ENCODE data around the gene WDR54.

Gene WDR54

DNA sequence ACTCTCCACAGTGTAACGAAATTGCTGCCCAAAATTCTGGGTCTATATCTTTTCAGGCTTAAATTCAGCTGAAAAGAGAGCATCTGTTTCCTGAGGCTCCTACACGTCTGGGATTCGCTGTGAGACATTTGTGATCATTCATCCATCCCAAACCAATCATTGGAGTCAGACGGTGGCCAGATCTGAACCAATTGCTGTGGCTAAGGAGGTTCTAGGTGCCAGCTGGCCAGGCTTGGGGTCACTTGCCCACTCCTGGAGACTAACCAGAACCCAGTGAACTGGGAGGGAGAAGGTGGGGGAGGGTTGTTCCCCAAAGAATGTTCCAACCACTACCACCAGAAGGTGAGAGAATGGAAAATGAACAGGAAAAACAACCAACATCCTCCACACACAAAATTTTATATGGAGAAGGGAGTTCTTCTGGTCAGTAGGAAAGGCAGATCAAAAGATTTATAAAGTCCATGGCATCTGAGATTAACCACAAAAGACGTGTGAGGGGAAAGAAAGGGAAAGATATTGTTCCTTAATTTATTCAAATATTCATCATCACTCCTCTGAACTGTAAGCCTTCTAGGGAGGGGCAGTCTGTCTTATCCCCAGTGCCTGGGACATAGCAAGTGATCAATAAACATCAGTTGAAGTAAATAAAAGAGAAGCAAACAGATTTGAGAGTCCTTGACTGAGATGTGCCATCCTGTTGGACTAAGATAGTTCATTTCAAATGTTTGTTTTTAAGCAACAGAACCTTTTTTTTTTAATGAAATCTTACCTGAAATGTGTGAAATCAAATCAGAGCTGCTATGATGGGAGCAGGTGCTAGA, 23.2 kb downstream of the WDR54 start:
- Histone ChIP-seq H3K27me3 (ENCODE audit: insufficient read depth, low read length, poor library complexity) (peaks cover 4% of the 10 kb centered on the region), H3K36me3 (ENCODE audit: insufficient read depth, low read length) (no peaks in the 10 kb centered on the region), H4K20me1 (ENCODE audit: insufficient read depth, low read length) (no peaks in the 10 kb centered on the region), H2AFZ (ENCODE audit: low read depth, low read length) (no peak overlapping the region), H3K9me3 (ENCODE audit: insufficient read depth, low read length, severe bottlenecking) (no peaks in the 10 kb centered on the region), H3K79me2 (ENCODE audit: insufficient read depth, low read length) (0 out of 2 replicates have a peak, but pooled peaks cover 4% of the 10 kb centered on the region), H3K4me3 (ENCODE audit: low read depth in 1 of 2, low read length in 2 of 2) (no peak overlapping the region), H3K27ac (ENCODE audit: low read length) (no peak overlapping the region), H3K4me2 (ENCODE audit: insufficient read depth, low read length) (no peak overlapping the region), H3K4me1 (ENCODE audit: insufficient read depth, low read length) (peaks cover 13% of the 10 kb centered on the region), H3K9ac (ENCODE audit: low read depth, low read length) (no peak overlapping the region)
- no peak for TF ChIP-seq EZH2 (IDR thresholded peaks at IDR 0.05; ENCODE audit: borderline replicate concordance, low read depth, low read length, severe bottlenecking)
- TF ChIP-seq, protein P1, sequence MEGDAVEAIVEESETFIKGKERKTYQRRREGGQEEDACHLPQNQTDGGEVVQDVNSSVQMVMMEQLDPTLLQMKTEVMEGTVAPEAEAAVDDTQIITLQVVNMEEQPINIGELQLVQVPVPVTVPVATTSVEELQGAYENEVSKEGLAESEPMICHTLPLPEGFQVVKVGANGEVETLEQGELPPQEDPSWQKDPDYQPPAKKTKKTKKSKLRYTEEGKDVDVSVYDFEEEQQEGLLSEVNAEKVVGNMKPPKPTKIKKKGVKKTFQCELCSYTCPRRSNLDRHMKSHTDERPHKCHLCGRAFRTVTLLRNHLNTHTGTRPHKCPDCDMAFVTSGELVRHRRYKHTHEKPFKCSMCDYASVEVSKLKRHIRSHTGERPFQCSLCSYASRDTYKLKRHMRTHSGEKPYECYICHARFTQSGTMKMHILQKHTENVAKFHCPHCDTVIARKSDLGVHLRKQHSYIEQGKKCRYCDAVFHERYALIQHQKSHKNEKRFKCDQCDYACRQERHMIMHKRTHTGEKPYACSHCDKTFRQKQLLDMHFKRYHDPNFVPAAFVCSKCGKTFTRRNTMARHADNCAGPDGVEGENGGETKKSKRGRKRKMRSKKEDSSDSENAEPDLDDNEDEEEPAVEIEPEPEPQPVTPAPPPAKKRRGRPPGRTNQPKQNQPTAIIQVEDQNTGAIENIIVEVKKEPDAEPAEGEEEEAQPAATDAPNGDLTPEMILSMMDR (IDR thresholded peaks at IDR 0.05; ENCODE audit: borderline replicate concordance, extremely low read depth, low read length, poor library complexity, severe bottlenecking): no peak
- DNase-seq (no peak), ATAC-seq (ENCODE audit: insufficient read depth, low read depth) (no peak)

DNA sequence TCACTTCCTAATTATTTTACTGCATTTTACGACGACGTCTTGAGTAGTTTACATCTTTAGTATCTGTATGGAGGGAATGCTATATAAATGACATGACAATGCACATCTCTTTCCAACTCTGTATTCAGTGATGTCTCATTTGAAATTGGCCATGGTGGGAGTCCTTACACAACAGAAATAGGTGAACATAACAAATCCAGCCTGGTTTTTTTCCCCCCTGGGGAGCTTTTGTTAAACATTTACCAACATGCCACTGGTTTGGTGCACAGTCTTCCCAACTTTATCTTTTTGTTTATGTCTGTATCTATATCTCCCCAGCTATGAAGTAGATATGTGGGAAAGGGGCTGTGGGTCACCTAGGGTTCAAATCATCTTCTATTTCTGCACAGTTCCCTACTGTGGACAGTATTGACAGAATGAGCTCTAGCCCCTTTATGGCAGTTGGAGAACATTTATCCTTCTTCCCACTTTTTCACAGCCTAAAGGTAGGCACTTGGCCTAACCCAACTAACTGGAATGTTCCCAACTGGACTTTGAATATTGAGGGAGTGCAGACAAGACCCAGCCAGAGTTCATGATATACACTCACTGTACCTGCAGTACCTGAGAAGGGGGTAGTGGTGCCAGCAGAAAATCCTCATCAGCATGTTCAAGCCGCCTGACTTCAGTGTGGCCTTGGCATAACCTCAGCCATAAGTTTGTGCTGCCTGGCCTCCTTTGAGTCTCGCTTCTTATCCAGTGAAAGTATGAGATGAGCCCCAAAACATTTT, 25.9 kb downstream of the WDR54 start:
- Histone ChIP-seq H3K4me2 (ENCODE audit: insufficient read depth, low read length) (no peak overlapping the region), H3K27ac (ENCODE audit: low read length) (no peak overlapping the region), H3K27me3 (ENCODE audit: insufficient read depth, low read length, poor library complexity) (peaks cover 4% of the 10 kb centered on the region), H3K9ac (ENCODE audit: low read depth, low read length) (no peak overlapping the region), H3K4me1 (ENCODE audit: insufficient read depth, low read length) (peaks cover 7% of the 10 kb centered on the region), H3K9me3 (ENCODE audit: insufficient read depth, low read length, severe bottlenecking) (no peaks in the 10 kb centered on the region), H3K36me3 (ENCODE audit: insufficient read depth, low read length) (no peaks in the 10 kb centered on the region), H2AFZ (ENCODE audit: low read depth, low read length) (no peak overlapping the region), H3K79me2 (ENCODE audit: insufficient read depth, low read length) (no peaks in the 10 kb centered on the region), H3K4me3 (ENCODE audit: low read depth in 1 of 2, low read length in 2 of 2) (no peak overlapping the region), H4K20me1 (ENCODE audit: insufficient read depth, low read length) (no peaks in the 10 kb centered on the region)
- TF ChIP-seq, protein P1 (IDR thresholded peaks at IDR 0.05; ENCODE audit: borderline replicate concordance, extremely low read depth, low read length, poor library complexity, severe bottlenecking): no peak
- no peak for TF ChIP-seq EZH2 (IDR thresholded peaks at IDR 0.05; ENCODE audit: borderline replicate concordance, low read depth, low read length, severe bottlenecking)
- DNase-seq (no peak), ATAC-seq (ENCODE audit: insufficient read depth, low read depth) (no peak)

DNA sequence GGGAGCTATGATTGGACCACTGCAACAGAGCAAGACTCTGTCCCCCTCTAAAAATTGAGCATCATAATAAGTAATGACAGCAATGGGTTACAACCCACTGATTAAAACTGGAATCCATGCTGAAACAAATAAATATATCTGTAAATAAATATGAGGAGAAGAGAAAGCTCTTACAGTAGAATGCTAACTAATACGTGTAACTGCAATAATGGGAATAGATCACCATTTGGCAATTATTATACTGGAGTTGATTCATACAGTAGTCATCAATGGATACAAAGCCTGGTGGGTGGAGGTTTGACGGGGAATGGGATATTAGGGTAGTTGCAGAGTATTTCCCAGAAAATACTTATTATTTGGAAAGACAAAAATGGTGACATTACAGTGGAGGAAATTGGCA, 27.2 kb downstream of the WDR54 start:
- Histone ChIP-seq H3K79me2 (ENCODE audit: insufficient read depth, low read length) (no peaks in the 10 kb centered on the region), H3K27ac (ENCODE audit: low read length) (no peak overlapping the region), H3K9me3 (ENCODE audit: insufficient read depth, low read length, severe bottlenecking) (no peaks in the 10 kb centered on the region), H3K4me2 (ENCODE audit: insufficient read depth, low read length) (no peak overlapping the region), H2AFZ (ENCODE audit: low read depth, low read length) (no peak overlapping the region), H3K9ac (ENCODE audit: low read depth, low read length) (no peak overlapping the region), H3K36me3 (ENCODE audit: insufficient read depth, low read length) (no peaks in the 10 kb centered on the region), H3K4me3 (ENCODE audit: low read depth in 1 of 2, low read length in 2 of 2) (no peak overlapping the region), H4K20me1 (ENCODE audit: insufficient read depth, low read length) (no peaks in the 10 kb centered on the region), H3K4me1 (ENCODE audit: insufficient read depth, low read length) (peaks cover 18% of the 10 kb centered on the region), H3K27me3 (ENCODE audit: insufficient read depth, low read length, poor library complexity) (peaks cover 4% of the 10 kb centered on the region)
- TF ChIP-seq, protein P1 (IDR thresholded peaks at IDR 0.05; ENCODE audit: borderline replicate concordance, extremely low read depth, low read length, poor library complexity, severe bottlenecking): no peak
- TF ChIP-seq EZH2 (IDR thresholded peaks at IDR 0.05; ENCODE audit: borderline replicate concordance, low read depth, low read length, severe bottlenecking): no peak
- ATAC-seq (ENCODE audit: insufficient read depth, low read depth) (no peak), DNase-seq (no peak)

Data from DND-41 (cell line).